Measurements from ENCODE around the gene AGRP.

DNA sequence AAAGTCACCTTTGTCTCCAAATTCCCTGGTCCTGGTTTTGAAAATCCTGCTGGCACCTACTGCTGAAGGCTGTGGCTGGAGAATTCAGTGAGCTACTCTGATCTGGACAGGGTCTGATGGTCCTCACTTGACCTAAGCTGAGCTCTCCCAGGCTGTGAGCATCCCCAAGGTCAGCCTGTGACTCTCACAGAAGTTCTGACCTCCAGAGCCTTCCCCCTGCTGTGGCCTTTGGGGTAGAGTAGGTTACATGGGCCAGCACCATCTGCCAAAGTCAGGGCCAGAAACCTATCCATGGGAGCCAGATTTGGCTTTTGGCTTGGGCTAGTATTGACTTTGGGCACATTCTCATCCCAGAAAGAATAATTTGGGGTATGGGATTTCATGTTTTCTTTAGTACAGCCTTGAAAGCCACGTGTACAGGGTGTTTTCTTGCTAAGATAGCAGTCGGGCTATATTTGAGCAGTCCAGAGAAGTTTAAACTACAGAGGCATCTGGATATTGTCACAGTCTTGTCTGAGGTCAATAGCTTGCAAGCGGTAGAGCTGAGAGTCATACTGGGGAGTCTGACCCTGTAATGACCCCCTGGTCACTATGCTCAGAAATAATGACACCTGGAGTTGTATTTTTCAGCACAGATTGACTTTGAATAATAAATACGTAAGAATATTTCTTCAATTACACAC, 6.2 kb upstream of the AGRP start:
- TF ChIP-seq POLR2A (IDR thresholded peaks at IDR 0.05): no peak
- no peak for TF ChIP-seq POLR2AphosphoS5 (IDR thresholded peaks at IDR 0.05)
